ENCODE measurements around the gene TMEM176A. TPM values are rescaled to one million over a fixed set of nuclear protein-coding genes. Genes with fewer than 3 reads are reported as not detected.

The TMEM176A gene
- total RNA-seq, 1 donor from 2014 or later, result 2.6 TPM

GRCh38 chr7:150820148-150820547 is 19.6 kb downstream of the TMEM176A start:
- ATAC-seq, result no peak

DNA sequence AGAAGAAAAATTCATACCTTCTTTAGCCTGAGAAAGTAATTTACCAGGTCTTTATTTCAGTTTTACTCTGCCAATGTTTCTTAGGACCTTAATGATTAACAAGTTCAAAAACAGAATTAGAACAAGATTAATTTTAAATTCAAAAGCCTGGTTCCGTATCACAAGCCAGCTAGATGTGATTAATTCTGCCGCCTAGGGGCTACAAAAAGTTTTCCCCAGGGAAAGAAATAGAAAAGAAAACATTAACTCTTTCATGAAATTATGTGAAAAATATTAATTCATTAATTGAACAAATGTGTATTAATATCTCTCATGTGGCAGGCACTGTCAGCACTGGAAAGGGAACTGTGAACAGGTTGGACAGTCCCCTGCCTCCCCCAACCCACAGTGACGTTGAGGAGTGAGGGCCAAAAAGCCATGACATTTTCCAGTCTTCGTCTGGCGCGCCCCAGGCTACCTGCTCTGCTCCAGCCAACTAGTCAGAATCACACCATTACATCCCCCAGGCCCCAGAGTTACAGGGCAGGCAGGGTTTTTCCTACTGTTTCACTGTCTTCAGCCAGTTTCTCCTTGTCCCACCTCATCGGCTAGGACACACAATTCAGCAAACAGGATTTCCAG is 20.1 kb downstream of the TMEM176A start:
- ATAC-seq, result no peak

- no peak for ATAC-seq
Observed at GRCh38 chr7:150823043-150823442, 22.5 kb downstream of the TMEM176A start.

DNA sequence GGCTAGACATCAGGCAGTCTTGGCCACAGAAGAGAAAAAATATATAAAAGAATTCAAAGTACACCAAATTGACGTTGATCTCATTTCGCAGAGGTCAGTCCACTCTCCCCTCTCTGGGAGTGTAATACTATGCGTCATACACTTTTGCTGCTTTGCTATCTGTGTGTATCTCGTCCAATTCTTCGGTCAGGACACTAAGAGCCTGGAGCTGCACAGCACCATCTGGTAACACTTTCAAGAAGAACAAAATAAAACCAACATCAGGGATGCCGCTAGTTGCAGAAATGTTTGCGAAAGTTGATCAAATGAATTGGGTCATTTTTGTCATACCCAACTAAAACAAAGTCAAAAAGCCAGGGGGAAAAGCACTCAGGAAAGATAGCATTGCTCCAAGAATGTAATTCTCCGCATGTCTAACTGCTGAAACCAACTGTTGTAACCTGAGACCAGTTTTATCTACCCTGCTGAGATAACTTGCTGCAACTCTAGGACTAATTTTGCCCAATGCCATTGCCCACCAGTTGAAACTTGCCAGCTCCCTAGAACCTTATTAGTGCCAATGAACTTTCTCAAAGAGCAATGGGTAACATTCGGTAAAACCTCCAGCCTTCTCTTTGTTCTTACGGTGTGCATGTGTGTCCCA is 23.0 kb downstream of the TMEM176A start:
- no peak for ATAC-seq

GRCh38 chr7:150824379-150825177 is 24.0 kb downstream of the TMEM176A start:
- no peak for ATAC-seq

DNA sequence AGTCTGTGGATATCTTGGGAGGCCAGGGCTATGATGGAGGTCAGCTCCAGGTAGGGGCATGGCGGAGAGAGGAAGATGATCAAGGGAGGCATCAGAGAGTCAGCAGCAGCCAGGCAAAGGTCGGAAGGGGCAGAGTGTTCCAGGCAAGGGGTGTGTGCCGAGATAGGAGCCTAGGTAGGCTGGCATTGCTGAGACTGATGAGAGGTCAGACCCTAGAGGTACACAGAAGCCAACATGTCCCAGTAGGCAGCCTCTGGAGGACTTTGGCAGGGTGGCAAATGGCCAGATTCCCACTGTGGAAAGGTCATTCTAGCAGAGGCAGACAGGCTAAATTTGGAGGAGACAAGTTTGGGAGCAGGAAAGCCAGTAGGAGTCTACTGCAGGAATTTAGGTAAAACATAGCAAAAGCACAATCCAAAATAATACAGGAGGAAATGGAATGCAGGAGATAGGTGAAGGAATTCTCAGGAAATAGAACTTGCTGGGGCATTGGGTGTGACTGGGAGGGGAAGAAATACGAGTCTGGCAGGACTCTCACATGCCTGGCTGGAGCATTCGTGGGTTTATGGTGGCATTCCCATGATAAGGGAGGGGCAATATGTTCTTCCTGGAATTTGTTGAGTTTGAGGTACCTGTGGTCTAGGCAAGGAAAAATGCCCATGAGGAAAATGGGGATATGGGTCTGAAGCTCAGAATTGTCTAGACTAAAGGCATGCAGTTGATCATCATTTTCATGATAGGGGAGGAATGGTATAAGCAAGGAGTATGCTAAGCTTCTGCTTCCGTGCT is 25.7 kb downstream of the TMEM176A start:
- ATAC-seq, result no peak

DNA sequence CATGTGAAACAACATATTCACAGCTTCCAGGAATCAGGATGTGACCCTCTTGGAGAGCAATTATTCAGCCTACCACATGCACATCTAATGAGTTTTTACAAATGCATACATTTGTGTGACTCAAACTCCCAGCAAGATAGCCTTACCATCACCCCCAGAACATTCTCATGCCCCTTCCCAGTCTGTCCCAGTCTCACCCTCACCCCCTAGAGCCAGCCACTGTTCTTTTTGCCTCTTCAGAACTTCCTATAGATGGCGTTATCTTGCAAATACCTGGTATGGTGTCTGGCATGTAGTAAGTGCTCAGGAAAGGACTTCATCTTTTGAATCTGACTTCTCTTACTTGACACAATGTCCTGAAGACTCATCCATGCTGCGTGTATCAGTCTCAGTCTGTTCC is 27.8 kb downstream of the TMEM176A start:
- ATAC-seq, result no peak

DNA sequence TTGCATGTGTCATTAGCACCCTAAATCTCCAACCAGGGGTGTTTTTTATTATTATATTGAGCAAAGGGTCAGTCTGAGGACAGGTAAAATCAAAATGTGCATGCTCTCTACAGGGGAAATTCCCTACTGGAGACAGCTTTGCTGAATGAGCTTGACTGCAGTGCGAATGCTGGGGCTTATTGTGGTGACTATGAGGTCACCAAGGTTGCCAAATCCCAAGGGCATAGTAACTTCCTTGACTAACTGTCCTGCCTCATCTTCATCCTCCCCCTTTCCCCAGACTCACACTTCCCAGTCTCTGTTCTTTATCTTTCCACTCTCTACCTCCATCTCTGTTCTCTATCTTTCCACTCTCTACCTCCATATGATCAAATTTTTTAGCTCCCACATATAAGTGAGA is 28.9 kb downstream of the TMEM176A start:
- peak; percentile 28 for ATAC-seq

DNA sequence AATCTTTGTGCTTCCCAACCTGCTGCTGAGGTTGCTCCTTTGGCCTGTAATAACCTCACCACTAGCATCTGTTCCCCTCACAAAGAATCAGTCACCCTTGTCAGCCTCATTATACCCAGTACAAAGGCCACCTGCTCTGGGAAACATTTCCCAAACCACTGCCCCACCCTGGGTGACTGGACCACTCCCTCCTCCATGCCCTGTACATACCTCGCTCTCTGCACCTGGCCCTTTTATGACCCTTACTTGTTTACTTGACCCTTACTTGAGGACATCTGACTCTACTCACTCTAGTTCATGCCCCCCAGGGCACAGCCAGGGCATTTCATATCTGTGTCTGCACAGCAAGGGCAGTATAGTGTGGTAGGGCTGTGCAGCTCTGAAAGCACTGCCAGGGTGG is 30.4 kb downstream of the TMEM176A start:
- ATAC-seq, result peak; percentile 48

DNA sequence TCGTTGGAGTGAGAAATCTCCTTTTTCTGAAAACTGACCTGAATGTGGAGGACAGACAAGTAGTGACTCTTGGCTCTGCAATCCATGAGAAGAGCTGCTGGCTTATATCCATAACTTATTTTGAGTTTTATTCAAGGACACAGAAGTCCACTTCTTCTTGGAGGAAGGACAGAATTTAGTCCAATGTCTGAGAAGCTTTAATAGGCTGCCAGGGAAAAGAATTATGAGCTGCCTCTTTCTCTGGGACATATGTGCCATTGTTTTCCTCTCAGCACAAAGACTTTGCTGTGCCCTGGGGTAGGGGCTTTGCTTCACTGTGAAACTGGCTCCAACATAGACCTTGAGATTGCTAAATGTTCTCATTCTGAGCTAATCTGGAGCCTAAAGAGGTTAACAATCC is 31.3 kb downstream of the TMEM176A start:
- ATAC-seq, result no peak

DNA sequence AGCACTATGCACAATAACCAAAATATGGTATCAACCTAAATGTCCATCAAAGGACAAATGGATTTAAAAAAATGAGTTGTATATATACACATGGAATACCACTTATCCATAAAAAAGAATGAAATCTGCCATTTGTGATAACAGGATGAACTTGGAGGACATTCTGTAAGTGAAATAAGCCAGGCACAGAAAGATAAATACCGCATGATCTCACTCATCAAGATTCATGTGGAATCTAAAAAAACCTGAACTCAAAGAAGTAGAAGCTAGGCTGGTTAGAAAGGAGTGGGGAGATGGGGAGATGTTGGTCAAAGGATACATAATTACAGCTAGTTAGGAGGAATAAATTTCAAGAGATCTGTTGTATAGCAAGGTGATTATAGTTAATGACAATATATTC is 34.5 kb downstream of the TMEM176A start:
- no peak for ATAC-seq

DNA sequence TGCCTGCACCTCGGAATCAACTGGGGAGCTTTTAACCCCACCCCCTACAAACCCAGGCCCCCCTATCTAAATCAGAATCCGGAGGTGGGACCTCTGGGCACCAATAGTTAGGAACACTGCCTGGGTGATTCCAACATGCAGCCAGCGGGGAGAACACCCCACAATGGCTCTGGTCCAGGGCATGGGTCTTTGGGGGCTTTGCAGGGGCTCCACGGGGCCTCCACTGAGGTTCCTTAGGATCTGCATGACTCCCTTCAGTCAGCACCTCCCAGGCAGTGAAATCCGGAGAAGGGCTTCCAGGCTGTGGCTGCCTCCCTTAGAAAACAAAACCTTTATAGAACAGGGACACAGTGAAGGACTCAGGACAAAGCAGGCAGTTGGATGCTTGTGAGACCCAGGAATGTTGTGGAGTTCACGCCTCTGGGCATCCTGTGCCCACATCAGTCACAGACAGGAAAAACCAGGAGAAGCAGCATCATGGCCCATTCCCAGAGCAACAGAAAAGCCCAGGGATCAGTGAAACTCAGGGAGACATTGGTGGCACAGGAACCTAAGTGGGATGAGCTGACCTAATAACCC is 35.2 kb downstream of the TMEM176A start:
- ATAC-seq, result no peak

GRCh38 chr7:150838965-150839650 is 38.5 kb downstream of the TMEM176A start:
- ATAC-seq, result no peak

DNA sequence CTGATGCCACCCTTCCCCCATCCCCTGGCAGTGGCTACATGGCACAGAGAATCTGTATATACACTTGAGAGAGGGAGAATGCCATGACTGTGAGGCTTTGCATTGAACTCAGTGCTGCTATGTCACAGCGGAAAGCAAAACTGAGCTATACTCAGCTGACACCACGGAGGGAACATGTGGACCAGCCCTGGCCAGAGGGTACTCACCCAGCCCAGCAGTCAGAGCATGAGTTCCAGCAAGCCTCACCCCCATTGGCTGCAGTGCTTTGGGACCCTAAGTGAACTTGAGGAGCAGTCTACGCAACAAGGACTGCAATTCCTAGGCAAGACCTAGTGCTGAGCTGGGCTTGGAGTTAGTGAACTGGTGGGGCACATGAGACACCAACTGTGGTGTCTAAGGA is 41.4 kb downstream of the TMEM176A start:
- ATAC-seq, result no peak

DNA sequence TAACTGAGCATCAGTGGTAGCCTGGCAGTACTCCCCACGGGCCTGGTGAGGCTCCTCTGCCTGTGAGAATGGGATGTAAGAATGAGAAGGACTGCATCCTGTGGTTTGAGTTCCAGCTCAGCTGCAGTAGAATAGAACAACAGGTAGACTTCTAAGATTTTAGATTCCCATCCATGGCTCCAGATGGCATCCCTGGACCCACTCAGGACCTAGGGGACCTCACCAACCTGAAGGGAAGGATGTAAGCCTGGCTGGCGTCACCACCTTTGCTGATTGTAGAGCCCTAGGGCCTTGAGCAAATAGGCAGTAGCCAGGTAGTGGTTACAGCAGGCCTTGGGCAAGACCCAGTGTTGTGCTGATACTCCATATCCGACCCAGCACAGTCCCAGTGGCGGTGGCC is 42.1 kb downstream of the TMEM176A start:
- no peak for ATAC-seq

DNA sequence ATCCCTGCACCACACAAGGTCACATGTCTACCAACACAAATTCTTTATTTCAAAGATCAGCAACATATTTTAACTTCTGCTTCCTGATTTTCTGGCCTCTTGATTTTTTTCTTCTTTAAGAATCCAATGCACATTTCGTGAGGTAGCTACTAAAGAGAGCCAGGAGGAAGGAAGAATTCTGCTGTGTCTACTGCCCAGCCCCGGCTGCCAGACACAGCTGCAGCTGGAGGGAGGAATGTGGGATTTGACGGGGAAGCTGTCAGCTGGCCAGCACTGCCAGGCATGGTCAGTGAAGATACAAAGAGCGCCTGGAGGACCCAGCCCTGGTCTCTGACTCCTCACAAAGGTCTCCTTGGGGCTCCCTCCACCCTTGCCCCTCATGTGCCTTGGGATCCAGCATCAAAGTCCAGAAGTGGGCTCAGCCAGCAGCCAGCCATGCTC is 44.9 kb downstream of the TMEM176A start:
- ATAC-seq, result no peak

DNA sequence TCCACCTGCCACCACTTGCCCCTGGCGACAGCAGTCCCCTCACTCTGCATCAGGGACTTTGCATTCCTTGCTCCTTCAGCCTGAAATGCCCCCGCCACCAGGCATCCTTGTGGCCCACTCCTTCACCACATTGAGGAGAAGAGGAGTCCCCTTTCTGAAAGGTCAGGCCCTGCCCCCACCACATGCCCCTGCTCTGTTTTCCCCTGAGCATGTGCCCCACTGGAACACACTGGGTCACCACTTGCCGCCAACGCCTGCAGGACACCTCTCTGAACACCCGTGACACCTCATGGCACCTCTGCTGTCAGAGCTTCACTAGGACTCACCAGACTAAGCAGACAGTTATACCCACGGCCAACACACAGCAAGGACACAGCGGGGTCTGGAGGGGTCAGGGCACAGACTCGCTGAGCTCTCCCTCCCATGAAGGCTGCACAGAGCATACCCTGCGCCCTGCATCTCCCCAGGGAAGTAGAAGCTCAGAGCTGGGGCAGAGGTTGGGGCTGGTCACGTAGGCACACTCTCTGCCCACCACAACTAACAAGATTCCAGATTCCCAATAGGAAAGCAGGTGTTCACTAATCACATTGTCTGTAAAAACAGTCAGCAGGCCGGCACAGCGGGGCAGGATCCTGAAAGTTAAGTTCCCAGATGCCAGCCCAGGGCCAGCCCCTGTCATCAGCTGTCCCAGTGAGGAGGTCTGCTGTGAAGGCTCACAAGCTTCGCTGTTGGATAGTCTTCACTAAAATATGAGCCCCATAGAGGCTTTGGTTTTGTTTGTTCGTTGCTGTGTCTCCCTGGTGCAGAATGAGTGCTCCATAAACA is 45.9 kb downstream of the TMEM176A start:
- ATAC-seq, result no peak

GRCh38 chr7:150847536-150847935 is 47.0 kb downstream of the TMEM176A start:
- no peak for ATAC-seq

- ATAC-seq, result no peak
Observed at GRCh38 chr7:150848111-150848510, 47.5 kb downstream of the TMEM176A start.

- ATAC-seq, result no peak
Observed at GRCh38 chr7:150848561-150849115, 48.1 kb downstream of the TMEM176A start.

Data from esophagus mucosa (tissue), 1 donor.